PC-9 (cell line): ENCODE data around the gene NEK8.

Source experiments
- CTCF ChIP-seq: fragments of 200-600 bp; sonication (generic); conservative IDR thresholded peaks from 2 replicates; pipeline ENCODE4 v1.6.1; 2017; ENCODE audit warnings: mixed run types, antibody characterized with exemption, mild to moderate bottlenecking, moderate library complexity
- EZH2 ChIP-seq: fragments of 200-600 bp; sonication (generic); IDR thresholded peaks from 2 replicates; pipeline ENCODE4 v1.8.0; 2017; ENCODE audit warnings: antibody characterized with exemption, low read depth

DNA sequence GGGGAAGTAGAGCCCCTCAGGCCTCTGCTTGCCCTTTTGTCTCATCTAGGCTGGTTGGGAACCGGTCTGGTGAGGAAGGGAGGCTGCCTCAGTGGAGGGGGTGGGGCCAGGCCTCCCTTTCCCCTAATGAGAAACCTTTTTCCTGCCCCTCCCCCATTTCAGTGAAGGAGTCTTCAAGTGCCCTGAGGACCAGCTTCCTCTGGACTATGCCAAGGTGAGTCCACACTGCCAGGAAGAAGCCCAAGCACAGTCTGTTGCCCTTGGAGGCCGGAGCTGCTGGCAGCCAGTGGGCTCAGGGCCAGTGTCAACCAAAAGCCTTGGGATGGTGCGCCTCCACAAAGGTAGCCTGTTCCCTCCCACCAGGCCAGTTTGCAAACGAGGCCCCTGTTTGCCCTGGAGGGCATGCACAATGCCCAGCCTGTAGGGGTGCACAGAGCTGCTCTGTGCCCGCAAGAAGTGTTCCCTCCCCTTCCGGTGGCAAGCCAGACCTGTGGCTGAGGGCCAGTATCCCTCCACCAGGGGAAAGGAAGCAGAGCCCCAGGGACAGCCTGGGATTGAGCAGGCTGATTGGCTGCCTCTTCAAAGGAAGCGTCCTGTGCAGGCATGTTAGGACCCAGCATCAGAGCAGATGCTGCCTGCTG lies 18.6 kb downstream of the NEK8 start:
- TF ChIP-seq EZH2 (no peak), CTCF (no peak)
